Fibroblast of the aortic adventitia (primary cell): ENCODE results near the gene MED16. TPM values are rescaled to one million over a fixed set of nuclear protein-coding genes. Genes with fewer than 3 reads are reported as not detected.

Experiments used
- DNase-seq: peaks from one replicate; pipeline ENCODE4 v3.0.0-alpha.2; 2010; ENCODE audit warnings: low read depth
- H3K4me3 ChIP-seq: 2 replicates; pipeline ENCODE4 v1.5.1; 2011; ENCODE audit warnings: low read depth, mild to moderate bottlenecking, control low read depth, low read length, moderate library complexity
- total RNA-seq: library from RNA; depleted of rRNA; stranded (reverse); fragments of >200 nt; gene quantifications from 2 replicates; pipeline ENCODE4 v1.2.3, GENCODE V29; 2012; ENCODE audit warnings: low replicate concordance
- TF ChIP-seq, protein P1 (sequence below): IDR thresholded peaks from 2 replicates; pipeline ENCODE4 v1.5.1; 2011; ENCODE audit warnings: mild to moderate bottlenecking, low read length, control low read depth, inconsistent platforms; ENCODE audit not compliant: insufficient read depth

Gene MED16
- total RNA-seq, 1 donor = 24.5 TPM

GRCh38 chr19:927780-928401 lies 34.9 kb upstream of the MED16 start:
- TF ChIP-seq, protein P1, sequence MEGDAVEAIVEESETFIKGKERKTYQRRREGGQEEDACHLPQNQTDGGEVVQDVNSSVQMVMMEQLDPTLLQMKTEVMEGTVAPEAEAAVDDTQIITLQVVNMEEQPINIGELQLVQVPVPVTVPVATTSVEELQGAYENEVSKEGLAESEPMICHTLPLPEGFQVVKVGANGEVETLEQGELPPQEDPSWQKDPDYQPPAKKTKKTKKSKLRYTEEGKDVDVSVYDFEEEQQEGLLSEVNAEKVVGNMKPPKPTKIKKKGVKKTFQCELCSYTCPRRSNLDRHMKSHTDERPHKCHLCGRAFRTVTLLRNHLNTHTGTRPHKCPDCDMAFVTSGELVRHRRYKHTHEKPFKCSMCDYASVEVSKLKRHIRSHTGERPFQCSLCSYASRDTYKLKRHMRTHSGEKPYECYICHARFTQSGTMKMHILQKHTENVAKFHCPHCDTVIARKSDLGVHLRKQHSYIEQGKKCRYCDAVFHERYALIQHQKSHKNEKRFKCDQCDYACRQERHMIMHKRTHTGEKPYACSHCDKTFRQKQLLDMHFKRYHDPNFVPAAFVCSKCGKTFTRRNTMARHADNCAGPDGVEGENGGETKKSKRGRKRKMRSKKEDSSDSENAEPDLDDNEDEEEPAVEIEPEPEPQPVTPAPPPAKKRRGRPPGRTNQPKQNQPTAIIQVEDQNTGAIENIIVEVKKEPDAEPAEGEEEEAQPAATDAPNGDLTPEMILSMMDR = no peak
- H3K4me3 ChIP-seq = peak overlapping the region; percentile 88
- no peak for DNase-seq

DNA sequence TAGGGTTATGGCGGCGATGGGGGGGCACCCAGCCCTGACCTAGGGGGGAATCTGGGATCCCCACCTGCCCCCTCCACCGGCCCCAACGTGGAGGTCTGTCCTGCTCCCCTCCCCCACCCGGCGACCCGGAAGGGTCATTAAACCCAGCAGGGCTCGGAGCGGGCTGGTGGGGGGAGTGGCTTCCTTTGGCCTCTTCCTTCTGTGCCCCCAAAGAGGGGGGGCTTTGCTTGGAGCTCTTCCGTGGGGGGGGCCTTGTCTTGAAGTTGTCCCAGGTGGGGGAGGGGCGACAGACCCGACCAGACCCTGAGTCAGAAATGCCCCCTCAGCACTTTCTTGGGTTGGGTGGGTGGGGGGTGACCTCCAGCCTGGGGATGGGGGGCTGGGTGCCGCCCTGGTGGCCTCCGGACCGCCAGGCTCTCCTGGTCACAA lies 34.4 kb upstream of the MED16 start:
- DNase-seq = no peak
- TF ChIP-seq, protein P1 = no peak
- H3K4me3 ChIP-seq = peak overlapping the region; percentile 88

DNA sequence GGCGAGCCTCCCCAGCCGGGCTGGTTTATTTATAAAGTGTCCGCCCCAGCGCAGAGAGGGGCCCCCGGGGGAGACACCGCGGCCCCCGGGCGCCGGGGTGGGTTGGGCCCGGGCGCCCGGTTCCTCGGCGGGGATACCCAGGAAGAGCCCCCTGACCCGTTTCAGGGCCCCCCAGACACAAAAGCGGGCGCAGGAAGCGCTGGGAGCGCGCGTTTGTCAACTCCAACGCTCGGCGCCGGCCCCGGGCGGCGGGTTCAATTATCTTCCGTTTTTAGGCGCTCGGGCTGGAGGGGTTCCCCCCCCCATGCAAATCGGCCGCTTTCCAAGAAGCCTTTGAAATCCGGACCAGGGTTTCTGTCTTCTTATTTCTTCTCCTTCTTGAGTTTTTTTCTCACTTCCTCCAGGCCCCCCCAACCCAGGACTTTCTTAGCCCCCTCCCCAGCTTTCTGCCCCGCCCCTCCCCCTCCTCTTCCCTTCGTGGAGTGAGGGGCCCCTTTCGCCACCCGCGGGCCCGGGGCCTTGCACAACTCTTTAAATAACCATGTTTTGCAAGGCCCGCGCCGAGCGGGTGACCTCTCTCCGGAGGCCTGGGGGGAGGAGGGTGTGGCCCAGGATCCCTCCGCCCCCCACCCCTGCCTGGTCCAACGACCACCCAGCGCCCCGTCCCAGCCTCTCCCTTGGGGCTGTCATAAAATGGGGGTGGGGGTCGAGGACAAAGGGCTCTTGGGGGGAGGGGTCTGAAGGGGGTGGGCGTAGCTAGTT lies 33.8 kb upstream of the MED16 start:
- TF ChIP-seq, protein P1 = no peak
- DNase-seq = peak; percentile 38
- peak overlapping the region; percentile 88 for H3K4me3 ChIP-seq

GRCh38 chr19:926323-926588 lies 33.3 kb upstream of the MED16 start:
- TF ChIP-seq, protein P1 = no peak
- H3K4me3 ChIP-seq = peak overlapping the region; percentile 88
- no peak for DNase-seq

- TF ChIP-seq, protein P1 = no peak
- H3K4me3 ChIP-seq = peak within 1 kb of the TSS; percentile 88
- peak; percentile 77 for DNase-seq
These were observed 32.7 kb upstream of the MED16 start, which contains the start of gene ARID3A for GRCh38 chr19:925526-926322. Gene ARID3A (plus strand): TSS chr19:926035. CDS start chr19:929529, 3,494 bp downstream.

GRCh38 chr19:925087-925525 lies 32.1 kb upstream of the MED16 start:
- TF ChIP-seq, protein P1 = no peak
- peak overlapping the region; percentile 88 for H3K4me3 ChIP-seq
- peak; percentile 67 for DNase-seq
